ENCODE measurements around the gene C3orf22. TPM values are rescaled to one million over a fixed set of nuclear protein-coding genes. Genes with fewer than 3 reads are reported as not detected.

Gene C3orf22
- total and polyA plus RNA-seq, 2 donors (not counting 1 experiment from before 2014, with no cell fraction given): not detected

- Histone ChIP-seq H3K79me2 (ENCODE audit: control insufficient read depth, insufficient read depth, low read length) (no peaks in the 10 kb centered on the region), H3K4me1 (ENCODE audit: control insufficient read depth, extremely low read depth, insufficient read depth, low read length) (no peaks in the 10 kb centered on the region), H3K9ac (ENCODE audit: insufficient read depth, low read length) (no peak overlapping the region), H3K27me3 (ENCODE audit: control insufficient read depth, insufficient read depth, low read length) (no peaks in the 10 kb centered on the region), H4K20me1 (ENCODE audit: control insufficient read depth, extremely low read depth, insufficient read depth, low read length) (no peaks in the 10 kb centered on the region), H2AFZ (ENCODE audit: low read length) (no peak overlapping the region), H3K4me2 (ENCODE audit: extremely low read depth, insufficient read depth, low read length) (no peak overlapping the region), H3K27ac (ENCODE audit: insufficient read depth, low read length) (no peak overlapping the region), H3K9me3 (ENCODE audit: control insufficient read depth, insufficient read depth, low read depth, low read length) (no peaks in the 10 kb centered on the region), H3K4me3 (replicated peaks in 1 of 4; ENCODE audit: control extremely low read depth in 1 of 4, insufficient read depth in 1 of 4, low read depth in 3 of 4, low read length in 4 of 4) (no peak overlapping the region), H3K36me3 (ENCODE audit: control insufficient read depth, insufficient read depth, low read length) (no peaks in the 10 kb centered on the region)
- TF ChIP-seq CTCF (conservative IDR thresholded peaks at IDR 0.05 in 1 of 2, IDR thresholded peaks at IDR 0.05 in 1 of 2; ENCODE audit: low read depth in 1 of 2, low read length in 2 of 2): no peak
- no peak for TF ChIP-seq EZH2 (IDR thresholded peaks at IDR 0.05; ENCODE audit: low read length, missing control alignments)
- no peak for DNase-seq (ENCODE audit: low read depth in 2 of 2)
These were observed 46.7 kb downstream of the C3orf22 start for GRCh38 chr3:126512026-126512425.

GRCh38 chr3:126511291-126511690 is 47.4 kb downstream of the C3orf22 start:
- no peak overlapping the region for H2AFZ ChIP-seq (ENCODE audit: low read length)
- H3K9me3 ChIP-seq (ENCODE audit: control insufficient read depth, insufficient read depth, low read depth, low read length): no peaks in the 10 kb centered on the region
- no peak overlapping the region for H3K27ac ChIP-seq (ENCODE audit: insufficient read depth, low read length)
- H3K36me3 ChIP-seq (ENCODE audit: control insufficient read depth, insufficient read depth, low read length): no peaks in the 10 kb centered on the region
- DNase-seq (ENCODE audit: low read depth in 2 of 2): no peak
- no peak overlapping the region for H3K9ac ChIP-seq (ENCODE audit: insufficient read depth, low read length)
- H4K20me1 ChIP-seq (ENCODE audit: control insufficient read depth, extremely low read depth, insufficient read depth, low read length): no peaks in the 10 kb centered on the region
- no peaks in the 10 kb centered on the region for H3K79me2 ChIP-seq (ENCODE audit: control insufficient read depth, insufficient read depth, low read length)
- no peaks in the 10 kb centered on the region for H3K27me3 ChIP-seq (ENCODE audit: control insufficient read depth, insufficient read depth, low read length)
- H3K4me3 ChIP-seq (replicated peaks in 1 of 4; ENCODE audit: control extremely low read depth in 1 of 4, insufficient read depth in 1 of 4, low read depth in 3 of 4, low read length in 4 of 4): no peak overlapping the region
- no peak overlapping the region for H3K4me2 ChIP-seq (ENCODE audit: extremely low read depth, insufficient read depth, low read length)
- H3K4me1 ChIP-seq (ENCODE audit: control insufficient read depth, extremely low read depth, insufficient read depth, low read length): no peaks in the 10 kb centered on the region
- TF ChIP-seq EZH2 (IDR thresholded peaks at IDR 0.05; ENCODE audit: low read length, missing control alignments) (no peak), CTCF (conservative IDR thresholded peaks at IDR 0.05 in 1 of 2, IDR thresholded peaks at IDR 0.05 in 1 of 2; ENCODE audit: low read depth in 1 of 2, low read length in 2 of 2) (no peak)

- no peak overlapping the region for H3K27ac ChIP-seq (ENCODE audit: insufficient read depth, low read length)
- no peaks in the 10 kb centered on the region for H3K36me3 ChIP-seq (ENCODE audit: control insufficient read depth, insufficient read depth, low read length)
- H3K79me2 ChIP-seq (ENCODE audit: control insufficient read depth, insufficient read depth, low read length): no peaks in the 10 kb centered on the region
- no peak overlapping the region for H3K4me2 ChIP-seq (ENCODE audit: extremely low read depth, insufficient read depth, low read length)
- no peak for DNase-seq (ENCODE audit: low read depth in 2 of 2)
- no peaks in the 10 kb centered on the region for H3K27me3 ChIP-seq (ENCODE audit: control insufficient read depth, insufficient read depth, low read length)
- no peaks in the 10 kb centered on the region for H4K20me1 ChIP-seq (ENCODE audit: control insufficient read depth, extremely low read depth, insufficient read depth, low read length)
- no peak overlapping the region for H3K4me3 ChIP-seq (replicated peaks in 1 of 4; ENCODE audit: control extremely low read depth in 1 of 4, insufficient read depth in 1 of 4, low read depth in 3 of 4, low read length in 4 of 4)
- no peak overlapping the region for H3K9ac ChIP-seq (ENCODE audit: insufficient read depth, low read length)
- no peak for TF ChIP-seq EZH2 (IDR thresholded peaks at IDR 0.05; ENCODE audit: low read length, missing control alignments)
- TF ChIP-seq CTCF (conservative IDR thresholded peaks at IDR 0.05 in 1 of 2, IDR thresholded peaks at IDR 0.05 in 1 of 2; ENCODE audit: low read depth in 1 of 2, low read length in 2 of 2): no peak
- H3K9me3 ChIP-seq (ENCODE audit: control insufficient read depth, insufficient read depth, low read depth, low read length): no peaks in the 10 kb centered on the region
- no peaks in the 10 kb centered on the region for H3K4me1 ChIP-seq (ENCODE audit: control insufficient read depth, extremely low read depth, insufficient read depth, low read length)
- no peak overlapping the region for H2AFZ ChIP-seq (ENCODE audit: low read length)
These were observed 48.3 kb downstream of the C3orf22 start for GRCh38 chr3:126510308-126510910.
